Central memory CD8-positive, alpha-beta T cell (primary cell): ENCODE measurements around the gene TBC1D22A.

Experiments used
- ATAC-seq: fragments of 150-1000 bp; cut with Tn5 transposase; replicated peaks from 2 replicates; pipeline ENCODE4 v1.10.0; 2022; ENCODE audit warnings: mild to moderate bottlenecking, moderate FRiP score, moderate number of reproducible peaks; ENCODE audit not compliant: poor library complexity, severe bottlenecking; ENCODE audit errors: extremely low read depth
- DNase-seq, 2 donors: peaks; one replicate each; pipeline ENCODE4 v3.0.0; 2021; ENCODE audit warnings: low spot score in 2 of 2
- H3K27ac Mint-ChIP-seq: one replicate; pipeline ENCODE4 v1.8.0; 2022; ENCODE audit warnings: low read depth, mild to moderate bottlenecking, moderate library complexity, mixed read lengths
- H3K27me3 Mint-ChIP-seq: one replicate; pipeline ENCODE4 v1.8.0; 2022; ENCODE audit warnings: mixed read lengths
- H3K36me3 Mint-ChIP-seq: one replicate; pipeline ENCODE4 v1.8.0; 2022; ENCODE audit warnings: mild to moderate bottlenecking, moderate library complexity, mixed read lengths; ENCODE audit not compliant: insufficient read depth
- H3K4me1 Mint-ChIP-seq: one replicate; pipeline ENCODE4 v1.8.0; 2022; ENCODE audit warnings: mixed read lengths
- H3K4me3 Mint-ChIP-seq: one replicate; pipeline ENCODE4 v1.8.0; 2022; ENCODE audit warnings: mild to moderate bottlenecking, moderate library complexity, mixed read lengths
- H3K9me3 Mint-ChIP-seq: one replicate; pipeline ENCODE4 v1.8.0; 2022; ENCODE audit warnings: mixed read lengths

Gene TBC1D22A

DNA sequence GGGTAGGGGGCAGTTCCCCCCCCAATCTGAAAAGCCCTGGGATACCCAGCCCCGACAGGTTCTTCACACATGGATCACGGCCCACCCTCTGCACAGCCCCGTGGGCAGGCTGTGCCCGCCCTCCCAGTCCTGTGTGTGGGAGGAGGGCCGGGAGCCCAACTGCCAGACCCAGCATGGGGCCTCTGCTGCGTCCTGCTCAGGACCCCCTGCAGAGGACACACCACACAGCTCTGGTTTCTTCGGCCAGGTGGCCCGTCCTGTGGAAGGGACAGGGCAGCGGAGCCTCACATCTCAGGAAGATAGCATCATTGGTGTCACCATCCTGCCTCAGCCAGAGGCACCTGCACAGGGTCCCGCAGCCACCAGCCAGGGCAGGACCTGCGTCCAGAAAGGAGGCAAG lies 396.0 kb downstream of the TBC1D22A start:
- no peaks in the 10 kb centered on the region for H3K9me3 Mint-ChIP-seq

DNA sequence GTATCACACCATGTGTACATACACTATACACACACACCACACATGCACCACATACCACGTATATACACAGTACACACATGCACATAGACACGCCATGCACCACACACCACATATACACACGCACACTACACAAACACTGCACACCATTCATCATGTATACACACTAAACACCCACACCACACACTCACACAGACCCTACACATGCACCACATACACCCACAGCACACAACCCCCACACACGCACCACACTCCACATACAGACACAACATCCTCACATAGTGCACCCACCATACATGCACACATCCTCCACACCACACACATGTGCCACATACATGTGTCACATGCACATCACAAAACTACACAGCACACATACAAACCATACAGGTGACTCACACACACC lies 397.1 kb downstream of the TBC1D22A start:
- Mint-ChIP-seq H3K4me1 (no peaks in the 10 kb centered on the region), H3K27me3 (no peaks in the 10 kb centered on the region), H3K9me3 (no peaks in the 10 kb centered on the region), H3K4me3 (no peak overlapping the region), H3K27ac (no peak overlapping the region), H3K36me3 (peaks cover 3% of the 10 kb centered on the region)
- DNase-seq (no peak), ATAC-seq (no peak)

More for the DNA sequence above, 396.0 kb downstream of the TBC1D22A start:
- peaks cover under 1% of the 10 kb centered on the region for H3K4me1 Mint-ChIP-seq
- no peak for DNase-seq
- H3K27me3 Mint-ChIP-seq, result no peaks in the 10 kb centered on the region
- H3K4me3 Mint-ChIP-seq, result no peak overlapping the region
- H3K36me3 Mint-ChIP-seq, result peaks cover 3% of the 10 kb centered on the region
- no peak overlapping the region for H3K27ac Mint-ChIP-seq
- no peak for ATAC-seq

DNA sequence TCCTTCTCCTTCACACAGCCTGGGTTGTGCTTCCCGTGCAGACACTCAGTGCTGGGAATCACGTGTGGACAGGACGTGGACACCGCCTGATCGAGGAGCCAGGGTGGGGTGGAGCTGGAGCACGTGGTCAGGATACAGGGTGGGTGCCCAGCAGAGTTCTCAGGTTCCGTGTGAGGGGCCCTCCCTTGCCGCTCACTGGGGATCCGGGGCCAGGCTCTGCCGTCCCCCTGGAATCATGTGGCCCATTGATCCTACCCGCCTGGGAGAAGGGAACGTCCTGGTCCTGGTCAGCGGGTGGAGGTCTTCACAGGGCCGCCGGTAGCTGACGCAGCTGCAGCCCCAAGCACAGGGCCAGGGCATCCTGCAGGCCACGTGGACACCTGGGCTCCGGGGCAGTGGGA lies 397.7 kb downstream of the TBC1D22A start:
- H3K27me3 Mint-ChIP-seq, result no peaks in the 10 kb centered on the region
- DNase-seq (no peak), ATAC-seq (no peak)
- H3K4me3 Mint-ChIP-seq, result no peak overlapping the region
- H3K27ac Mint-ChIP-seq, result no peak overlapping the region
- no peaks in the 10 kb centered on the region for H3K4me1 Mint-ChIP-seq
- peaks cover 3% of the 10 kb centered on the region for H3K36me3 Mint-ChIP-seq
- no peaks in the 10 kb centered on the region for H3K9me3 Mint-ChIP-seq

DNA sequence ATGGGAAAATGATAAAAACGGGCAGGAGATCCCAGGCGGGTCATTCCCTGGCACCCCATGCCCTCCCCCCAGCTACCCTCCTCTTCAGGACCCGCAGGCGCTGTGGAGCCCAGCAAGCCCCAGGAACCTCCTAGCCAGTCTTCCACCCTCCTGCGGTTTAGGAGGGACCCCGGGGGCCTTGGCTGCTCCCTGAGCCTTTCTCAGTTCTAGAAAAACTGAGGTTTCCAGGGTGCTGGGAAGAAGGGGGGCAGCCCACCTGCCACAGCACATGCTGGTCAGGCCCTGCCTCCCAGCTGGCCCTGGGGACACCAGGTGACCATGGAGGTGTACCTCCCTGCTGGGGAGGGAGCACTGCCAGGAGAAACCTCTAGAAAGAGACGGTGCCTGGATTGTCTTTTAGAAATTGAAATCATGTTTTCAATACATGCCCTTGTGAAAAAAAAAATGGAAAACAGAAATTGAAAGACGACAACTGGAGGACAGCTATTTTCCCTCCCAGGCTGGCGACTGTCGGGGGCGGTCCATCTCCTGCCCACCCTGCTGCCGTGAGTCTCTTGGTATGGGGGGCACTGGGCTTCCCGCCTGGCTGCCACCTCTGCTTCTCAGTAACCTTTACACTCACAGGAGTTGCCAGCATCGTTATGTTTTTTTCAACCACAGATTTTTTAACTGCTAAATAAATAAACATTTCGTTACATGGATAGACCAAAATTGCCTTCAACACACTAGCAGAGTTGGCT lies 398.5 kb downstream of the TBC1D22A start:
- no peak for DNase-seq
- no peaks in the 10 kb centered on the region for H3K27me3 Mint-ChIP-seq
- no peaks in the 10 kb centered on the region for H3K4me1 Mint-ChIP-seq
- no peaks in the 10 kb centered on the region for H3K9me3 Mint-ChIP-seq
- no peak overlapping the region for H3K4me3 Mint-ChIP-seq
- no peak overlapping the region for H3K27ac Mint-ChIP-seq
- no peak for ATAC-seq
- peaks cover 3% of the 10 kb centered on the region for H3K36me3 Mint-ChIP-seq

DNA sequence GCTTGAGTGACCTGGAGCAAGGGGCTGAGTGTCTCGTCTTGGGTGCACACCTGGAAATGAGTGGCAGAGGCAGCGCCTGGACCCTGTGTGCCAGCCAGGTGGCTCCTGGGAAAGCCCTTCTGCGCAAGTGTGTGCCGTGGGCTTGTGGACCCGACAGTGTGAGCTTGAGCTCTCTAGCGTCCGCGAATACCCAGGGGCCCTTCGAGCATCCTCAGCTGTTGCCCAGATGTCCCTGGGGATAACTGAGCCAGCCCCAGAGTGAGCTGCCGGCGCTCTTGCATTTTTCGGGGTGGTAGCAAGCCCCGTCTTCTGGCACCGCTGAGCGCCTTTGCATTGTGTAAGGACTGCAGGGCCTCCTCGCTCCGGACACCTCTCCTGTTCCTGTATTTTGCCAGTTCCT lies 399.2 kb downstream of the TBC1D22A start:
- Mint-ChIP-seq H3K27me3 (no peaks in the 10 kb centered on the region), H3K9me3 (no peaks in the 10 kb centered on the region), H3K4me3 (no peak overlapping the region), H3K27ac (no peak overlapping the region), H3K36me3 (peaks cover 3% of the 10 kb centered on the region), H3K4me1 (no peaks in the 10 kb centered on the region)
- no peak for ATAC-seq
- no peak for DNase-seq

DNA sequence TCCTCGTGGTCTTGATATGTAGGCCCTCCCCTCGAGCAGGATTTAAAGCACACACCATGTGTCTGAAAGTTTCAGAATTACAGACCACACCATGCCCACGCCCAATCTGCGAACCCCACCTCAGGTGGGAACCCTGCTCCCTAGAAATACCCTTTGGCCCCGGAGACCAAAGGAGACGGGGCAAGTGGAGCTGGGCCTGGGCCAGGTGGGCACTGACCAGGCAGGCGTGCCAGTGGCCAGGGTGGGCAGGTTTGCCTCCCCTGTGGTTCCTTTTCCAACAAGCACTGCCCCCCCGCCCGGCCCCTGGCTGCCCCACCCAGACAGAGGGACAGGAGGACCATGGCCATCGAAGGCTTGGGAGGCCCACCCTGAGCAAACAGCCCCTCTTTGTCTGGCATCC lies 400.4 kb downstream of the TBC1D22A start:
- Mint-ChIP-seq H3K27ac (no peak overlapping the region), H3K27me3 (no peaks in the 10 kb centered on the region), H3K36me3 (peaks cover 6% of the 10 kb centered on the region), H3K4me3 (no peak overlapping the region), H3K9me3 (no peaks in the 10 kb centered on the region), H3K4me1 (no peaks in the 10 kb centered on the region)
- DNase-seq (no peak), ATAC-seq (no peak)

DNA sequence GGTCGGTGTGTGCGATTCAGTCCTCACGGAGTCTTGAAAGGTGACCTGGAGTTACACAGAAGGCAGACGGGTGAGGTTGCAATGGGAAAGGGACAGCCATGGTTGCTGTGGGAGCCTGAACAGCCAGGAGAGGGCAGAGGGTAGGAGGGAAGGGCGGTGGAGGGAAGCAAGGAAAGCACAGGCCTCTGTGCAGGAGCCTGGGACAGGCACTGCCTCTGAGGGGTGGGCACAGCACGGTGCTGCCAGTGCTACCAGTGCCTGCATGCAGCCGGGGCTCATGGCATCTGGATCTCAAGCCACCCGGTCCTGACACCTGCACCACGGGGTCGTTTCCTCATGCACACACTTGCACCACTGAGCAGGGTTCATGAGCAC lies 401.0 kb downstream of the TBC1D22A start:
- Mint-ChIP-seq H3K27me3 (no peaks in the 10 kb centered on the region), H3K27ac (no peak overlapping the region), H3K4me1 (no peaks in the 10 kb centered on the region), H3K4me3 (no peak overlapping the region), H3K9me3 (no peaks in the 10 kb centered on the region), H3K36me3 (peaks cover 7% of the 10 kb centered on the region)
- DNase-seq (no peak), ATAC-seq (no peak)

DNA sequence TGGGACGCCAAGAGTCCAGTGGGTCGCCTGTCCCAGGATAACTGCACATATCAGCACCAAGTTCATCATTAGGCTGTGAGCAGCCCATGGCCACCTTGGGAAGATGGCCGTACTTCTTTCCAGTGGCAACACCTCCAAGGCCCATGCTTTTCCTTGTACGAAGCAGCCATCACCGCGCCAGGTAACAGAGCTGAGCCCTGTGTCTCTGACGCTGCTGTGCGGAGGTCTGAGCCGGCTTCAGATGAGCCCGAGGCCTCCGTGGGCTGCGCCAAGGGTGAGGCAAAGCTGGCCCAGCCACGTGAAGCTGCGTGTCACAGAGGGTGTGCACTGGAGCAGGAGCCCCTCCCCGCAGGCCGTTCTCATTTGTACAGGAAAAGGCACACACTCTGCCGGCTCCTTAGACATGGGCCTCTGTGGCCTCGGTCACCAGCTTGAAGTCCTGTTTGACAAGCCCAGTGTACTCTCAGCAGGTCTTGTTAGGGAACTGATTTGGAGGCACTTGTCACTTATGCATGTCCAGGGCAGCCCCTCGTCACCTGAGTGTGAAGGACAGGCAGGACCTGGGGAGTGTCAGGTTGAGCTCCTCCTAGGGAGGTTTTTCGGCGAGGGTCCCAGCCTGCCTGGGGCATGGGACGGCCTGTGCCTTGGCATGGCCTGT lies 401.5 kb downstream of the TBC1D22A start:
- Mint-ChIP-seq H3K36me3 (peaks cover 7% of the 10 kb centered on the region), H3K4me3 (no peak overlapping the region), H3K27me3 (no peaks in the 10 kb centered on the region), H3K27ac (no peak overlapping the region), H3K9me3 (no peaks in the 10 kb centered on the region), H3K4me1 (no peaks in the 10 kb centered on the region)
- DNase-seq (no peak), ATAC-seq (no peak)

DNA sequence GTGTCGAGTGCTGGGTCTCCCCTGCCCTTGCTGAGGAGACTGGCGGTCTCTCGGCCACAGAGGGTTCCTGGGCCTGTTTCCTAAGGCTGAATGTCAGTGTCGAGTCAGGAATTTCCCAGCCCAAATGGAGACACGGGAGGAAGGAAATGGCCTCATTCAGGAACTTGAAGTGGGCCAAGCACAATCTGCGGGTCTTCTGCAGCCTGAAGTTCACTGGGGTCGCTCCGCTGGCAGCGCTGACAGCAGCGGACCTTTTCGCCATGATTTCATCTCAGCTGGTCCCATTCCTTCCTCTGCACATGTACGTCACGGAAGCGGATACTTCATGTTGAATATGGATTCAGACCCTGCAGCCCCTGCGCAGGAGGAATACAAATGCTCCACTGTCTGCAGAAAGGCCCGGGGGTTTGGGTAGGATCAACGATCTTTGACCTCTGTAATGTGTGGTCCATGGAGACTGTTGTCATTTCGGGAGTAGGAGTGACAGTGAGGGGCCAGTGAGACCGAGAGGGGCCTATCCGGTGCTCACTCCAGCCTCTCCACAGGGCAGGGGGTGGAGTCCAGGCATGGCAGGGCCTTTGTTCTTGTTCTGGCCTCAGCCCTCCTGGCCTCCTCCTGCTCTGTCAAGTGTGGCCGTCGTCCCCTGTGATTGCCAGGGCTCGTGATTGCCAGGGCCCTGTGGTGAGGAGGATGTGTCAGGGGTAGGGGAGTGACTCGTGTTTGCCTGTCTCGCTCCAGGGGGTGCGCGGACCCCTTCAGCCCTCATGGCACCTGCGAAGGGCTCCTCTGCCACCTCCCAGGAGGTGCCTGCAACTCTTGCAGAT lies 402.3 kb downstream of the TBC1D22A start:
- Mint-ChIP-seq H3K4me3 (no peak overlapping the region), H3K9me3 (no peaks in the 10 kb centered on the region), H3K36me3 (peaks cover 7% of the 10 kb centered on the region), H3K27me3 (no peaks in the 10 kb centered on the region), H3K4me1 (no peaks in the 10 kb centered on the region), H3K27ac (no peak overlapping the region)
- ATAC-seq (no peak), DNase-seq (no peak)

DNA sequence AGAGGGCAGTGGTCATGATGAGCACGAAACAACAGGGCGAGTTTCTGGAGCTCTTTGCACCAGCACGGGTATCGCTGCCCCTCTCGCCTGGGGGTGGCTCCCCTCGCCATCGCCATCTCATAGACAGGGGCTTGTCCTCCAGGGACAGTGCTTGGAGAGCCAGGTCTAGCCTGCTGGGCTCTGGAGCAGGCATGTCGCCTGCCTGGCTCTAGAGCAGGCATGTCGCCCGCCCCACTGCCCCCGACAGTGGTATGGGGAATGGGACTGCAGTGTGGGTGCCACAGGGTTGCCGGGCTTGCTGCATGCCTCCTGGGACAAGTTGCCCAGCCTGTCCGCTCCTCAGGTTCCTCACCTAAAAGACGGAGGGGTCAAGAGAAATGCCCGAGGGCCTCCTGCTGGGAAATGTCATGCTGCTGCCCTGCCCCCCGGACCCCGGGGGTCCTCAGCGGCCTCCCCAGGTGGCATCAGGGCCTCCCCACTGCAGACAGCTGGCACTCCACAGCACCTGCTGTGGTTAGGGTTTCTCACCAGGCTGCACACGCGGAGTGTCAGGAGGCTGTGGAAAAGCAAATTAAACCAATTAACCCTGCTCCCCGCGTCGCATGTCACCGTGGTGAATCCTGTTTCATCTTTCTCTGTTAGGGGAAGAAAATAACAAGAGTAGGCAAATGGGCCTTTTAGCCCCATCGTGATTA lies 403.0 kb downstream of the TBC1D22A start:
- ATAC-seq (no peak), DNase-seq (no peak)
- Mint-ChIP-seq H3K9me3 (no peaks in the 10 kb centered on the region), H3K36me3 (peaks cover 7% of the 10 kb centered on the region), H3K27me3 (no peaks in the 10 kb centered on the region), H3K4me1 (no peaks in the 10 kb centered on the region), H3K27ac (no peak overlapping the region), H3K4me3 (no peak overlapping the region)

DNA sequence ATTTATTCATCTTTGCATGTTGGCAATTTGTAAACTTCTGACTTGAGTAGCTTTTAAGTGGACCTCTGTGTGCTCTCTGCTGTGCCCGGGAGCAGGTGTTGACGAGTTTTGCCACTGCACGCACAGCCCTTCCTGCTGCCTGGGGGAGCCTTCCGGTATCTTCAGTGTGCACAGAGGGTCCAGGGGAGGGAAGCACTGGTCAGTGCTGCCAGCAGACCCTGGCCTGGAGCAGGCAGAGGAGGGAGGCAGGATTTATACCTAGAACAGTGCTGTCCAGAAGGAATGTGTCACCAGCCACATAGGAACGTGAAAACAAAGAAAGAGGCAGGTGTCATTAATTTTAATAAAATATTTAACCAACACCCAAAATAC lies 403.6 kb downstream of the TBC1D22A start:
- Mint-ChIP-seq H3K9me3 (no peaks in the 10 kb centered on the region), H3K36me3 (peaks cover 7% of the 10 kb centered on the region), H3K4me3 (no peak overlapping the region), H3K27ac (no peak overlapping the region), H3K4me1 (no peaks in the 10 kb centered on the region), H3K27me3 (no peaks in the 10 kb centered on the region)
- ATAC-seq (no peak), DNase-seq (no peak)

DNA sequence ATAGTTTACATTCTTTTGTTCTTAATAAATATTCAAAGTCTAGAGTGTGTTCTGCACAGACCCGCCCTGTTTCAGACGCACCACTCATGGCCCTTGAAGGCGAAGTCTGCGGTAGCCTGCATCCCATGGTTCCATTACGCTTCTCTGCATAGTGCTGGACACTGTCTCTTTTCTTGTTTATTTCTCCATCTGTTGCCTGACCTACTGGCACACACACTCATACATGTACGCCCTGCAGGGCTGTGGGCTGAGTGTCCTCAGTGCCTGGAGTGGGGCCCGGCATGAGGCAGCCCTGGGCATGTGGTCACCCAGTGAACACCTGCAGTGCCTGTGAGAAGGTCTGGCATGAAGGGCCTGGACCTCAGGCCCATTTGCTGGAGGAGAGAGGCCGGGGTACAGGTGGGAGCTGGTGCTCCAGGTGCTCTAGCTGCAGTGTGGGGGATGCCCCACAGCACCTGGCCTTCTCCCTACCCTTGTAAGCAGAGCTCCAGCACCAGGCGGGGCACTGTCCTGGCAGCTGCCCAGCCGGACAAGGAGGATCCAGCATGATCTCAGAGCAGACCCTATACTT lies 404.1 kb downstream of the TBC1D22A start:
- no peak for ATAC-seq
- peaks cover 7% of the 10 kb centered on the region for H3K36me3 Mint-ChIP-seq

More for the DNA sequence above, 404.1 kb downstream of the TBC1D22A start:
- no peaks in the 10 kb centered on the region for H3K27me3 Mint-ChIP-seq
- H3K27ac Mint-ChIP-seq, result no peak overlapping the region
- H3K4me1 Mint-ChIP-seq, result no peaks in the 10 kb centered on the region
- H3K9me3 Mint-ChIP-seq, result no peaks in the 10 kb centered on the region
- no peak for DNase-seq
- H3K4me3 Mint-ChIP-seq, result no peak overlapping the region
